GM20000 (cell line): Measurements from ENCODE around the gene DCAF10.
A peak's percentile ranks its signal among the peaks of the same experiment; 100 is the strongest.

Experiments used
- DNase-seq: peaks from one replicate; pipeline ENCODE4 v3.0.0; 2012; ENCODE audit warnings: low spot score
- TF ChIP-seq, protein P1 (sequence below): IDR thresholded peaks from 2 replicates; pipeline ENCODE4 v1.5.1; 2012; ENCODE audit warnings: mild to moderate bottlenecking, control low read depth; ENCODE audit errors: extremely low read depth, missing control alignments

The DCAF10 gene

DNA sequence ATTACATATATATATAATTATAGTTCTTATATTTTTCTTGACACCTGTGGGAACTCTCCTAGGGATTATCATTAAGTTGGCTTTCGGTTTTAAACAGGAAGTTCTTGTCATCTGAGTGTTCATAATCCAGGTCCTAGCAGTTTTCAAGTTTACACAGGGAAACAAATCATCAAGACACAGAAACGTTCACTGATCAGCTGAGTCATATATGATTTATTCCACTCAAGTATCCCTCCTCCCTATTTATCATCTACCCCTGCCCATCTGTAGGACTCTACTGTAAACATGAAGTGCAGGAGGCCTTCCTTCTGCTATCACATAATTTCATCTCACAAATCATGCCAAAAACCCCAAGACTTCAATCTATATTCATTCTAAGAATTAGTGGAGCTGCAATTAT is 97.1 kb downstream of the DCAF10 start:
- TF ChIP-seq, protein P1, sequence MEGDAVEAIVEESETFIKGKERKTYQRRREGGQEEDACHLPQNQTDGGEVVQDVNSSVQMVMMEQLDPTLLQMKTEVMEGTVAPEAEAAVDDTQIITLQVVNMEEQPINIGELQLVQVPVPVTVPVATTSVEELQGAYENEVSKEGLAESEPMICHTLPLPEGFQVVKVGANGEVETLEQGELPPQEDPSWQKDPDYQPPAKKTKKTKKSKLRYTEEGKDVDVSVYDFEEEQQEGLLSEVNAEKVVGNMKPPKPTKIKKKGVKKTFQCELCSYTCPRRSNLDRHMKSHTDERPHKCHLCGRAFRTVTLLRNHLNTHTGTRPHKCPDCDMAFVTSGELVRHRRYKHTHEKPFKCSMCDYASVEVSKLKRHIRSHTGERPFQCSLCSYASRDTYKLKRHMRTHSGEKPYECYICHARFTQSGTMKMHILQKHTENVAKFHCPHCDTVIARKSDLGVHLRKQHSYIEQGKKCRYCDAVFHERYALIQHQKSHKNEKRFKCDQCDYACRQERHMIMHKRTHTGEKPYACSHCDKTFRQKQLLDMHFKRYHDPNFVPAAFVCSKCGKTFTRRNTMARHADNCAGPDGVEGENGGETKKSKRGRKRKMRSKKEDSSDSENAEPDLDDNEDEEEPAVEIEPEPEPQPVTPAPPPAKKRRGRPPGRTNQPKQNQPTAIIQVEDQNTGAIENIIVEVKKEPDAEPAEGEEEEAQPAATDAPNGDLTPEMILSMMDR, result no peak
- no peak for DNase-seq

DNA sequence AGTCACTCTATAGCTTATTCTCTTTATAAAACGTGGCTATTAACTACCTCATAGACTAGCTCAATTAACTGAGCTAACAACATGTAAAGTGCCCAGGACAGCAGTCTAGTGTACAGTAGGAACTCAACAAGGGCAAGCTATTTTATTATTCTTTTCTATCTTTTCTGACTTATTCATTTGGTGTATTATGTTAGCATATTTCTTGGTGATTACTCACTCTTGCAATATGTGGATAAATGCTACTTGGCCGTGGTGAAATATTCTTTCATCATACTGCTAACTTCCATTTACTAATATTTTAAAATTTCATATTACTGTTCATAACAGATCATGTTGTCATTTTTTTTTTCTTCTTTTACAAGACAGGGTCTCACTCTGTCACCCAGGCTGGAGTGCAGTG is 98.4 kb downstream of the DCAF10 start:
- DNase-seq, result no peak
- TF ChIP-seq, protein P1, result no peak

DNA sequence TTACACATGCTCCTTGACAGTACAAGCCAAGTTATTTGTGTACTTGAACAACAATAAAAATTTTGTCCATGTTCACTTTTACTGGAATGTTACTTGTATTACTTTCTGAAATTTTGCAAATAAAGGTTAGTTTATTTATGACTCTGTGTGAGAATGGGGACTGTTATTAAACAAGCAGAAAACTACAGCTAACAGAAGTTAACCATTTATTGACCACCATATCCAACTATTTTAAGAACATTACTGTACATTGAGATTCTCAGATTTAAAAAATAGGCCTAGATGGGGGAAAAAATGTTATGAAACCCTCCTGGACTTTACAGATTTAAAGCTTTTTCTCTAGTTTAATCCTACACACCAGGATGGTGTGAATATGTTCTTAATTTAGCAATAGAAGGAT is 101.5 kb downstream of the DCAF10 start:
- no peak for DNase-seq
- TF ChIP-seq, protein P1, result no peak

DNA sequence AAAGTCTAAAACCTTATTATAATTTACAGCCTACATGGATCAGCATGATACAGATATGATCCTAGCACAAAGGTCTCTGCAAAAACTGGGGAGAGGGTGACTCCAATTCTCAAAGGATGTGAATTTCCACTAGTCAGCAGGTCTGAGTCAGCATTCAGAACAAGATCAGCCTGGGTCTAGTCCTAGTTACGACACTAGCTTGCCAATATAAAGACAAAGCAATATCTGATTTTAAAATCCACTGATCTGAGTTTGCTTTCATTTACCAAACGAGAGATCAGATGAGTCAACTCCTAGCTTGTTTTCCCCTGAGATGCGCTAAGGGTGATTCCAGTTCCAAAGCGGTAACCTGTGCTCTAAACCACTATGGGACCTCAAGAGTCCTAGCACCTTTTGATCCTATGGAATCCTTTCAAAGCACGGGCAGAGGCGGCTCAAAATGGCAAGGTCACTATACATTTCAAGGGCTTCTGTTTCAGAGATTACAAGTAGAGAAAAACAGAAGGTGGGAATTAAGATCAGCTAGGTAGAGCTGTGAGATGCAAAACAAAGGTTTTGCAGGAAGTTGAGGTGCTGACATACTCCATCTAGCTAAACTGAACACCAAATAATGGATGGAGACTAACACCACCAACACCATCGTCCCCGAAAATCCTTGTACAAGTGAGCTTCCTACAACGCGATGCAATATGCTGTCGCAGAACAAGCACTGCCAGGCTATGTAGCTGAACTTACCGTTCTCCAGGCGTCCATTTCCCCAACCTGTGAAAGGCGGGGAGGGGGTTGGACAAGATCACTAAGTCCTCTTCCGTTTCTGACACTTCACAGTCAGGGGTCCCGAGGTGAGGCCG is 102.4 kb downstream of the DCAF10 start:
- peak; percentile 26 for DNase-seq

DNA sequence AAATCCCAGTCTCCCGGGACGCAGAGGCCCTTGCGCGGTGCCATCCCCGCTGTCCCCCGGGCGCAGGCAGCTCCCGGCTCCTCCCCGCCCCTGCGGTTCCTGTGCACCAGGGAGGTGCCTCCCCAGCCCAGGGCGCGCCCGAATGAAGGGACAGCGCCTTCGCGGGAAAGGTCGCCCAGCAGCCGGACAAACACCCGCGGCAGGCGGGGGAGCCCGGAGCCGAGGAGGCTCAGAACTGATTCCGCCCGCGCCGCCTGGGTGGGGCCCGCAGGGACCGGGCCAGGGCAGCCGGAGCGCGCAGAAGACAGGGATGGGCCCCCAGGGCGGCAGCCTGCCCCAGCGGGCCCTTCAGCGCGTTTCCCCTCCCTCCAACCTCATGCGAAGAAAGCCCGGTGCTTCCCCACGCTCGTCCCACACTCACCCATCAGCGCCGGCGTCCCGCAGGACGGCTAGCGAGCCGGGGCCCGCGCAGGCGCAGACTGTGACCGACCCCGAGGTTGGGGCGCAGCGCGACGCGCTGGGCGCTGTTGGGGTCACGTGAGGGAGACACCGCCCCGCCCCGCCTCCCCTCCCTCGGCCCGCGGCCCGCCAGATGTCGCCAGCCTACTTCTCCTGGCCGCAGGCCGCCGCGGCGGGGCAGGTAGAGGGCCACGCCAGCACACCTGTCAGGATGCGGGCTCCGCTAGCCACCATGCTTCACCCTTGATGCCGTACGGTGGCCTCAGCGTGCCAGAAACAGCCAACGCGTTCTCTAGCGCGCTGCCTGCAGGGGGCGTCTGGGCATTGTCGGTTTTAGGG is 103.2 kb downstream of the DCAF10 start, which contains the start of gene SLC25A51:
TSS of gene SLC25A51 (minus strand) at position 481 of the 798 bp plus-strand sequence. CDS start 15,577 bp downstream, outside the sequence.
- TF ChIP-seq, protein P1, result peak; percentile 97
- peak; percentile 99 for DNase-seq

More for the DNA sequence above, 102.4 kb downstream of the DCAF10 start:
- TF ChIP-seq, protein P1, result no peak

DNA sequence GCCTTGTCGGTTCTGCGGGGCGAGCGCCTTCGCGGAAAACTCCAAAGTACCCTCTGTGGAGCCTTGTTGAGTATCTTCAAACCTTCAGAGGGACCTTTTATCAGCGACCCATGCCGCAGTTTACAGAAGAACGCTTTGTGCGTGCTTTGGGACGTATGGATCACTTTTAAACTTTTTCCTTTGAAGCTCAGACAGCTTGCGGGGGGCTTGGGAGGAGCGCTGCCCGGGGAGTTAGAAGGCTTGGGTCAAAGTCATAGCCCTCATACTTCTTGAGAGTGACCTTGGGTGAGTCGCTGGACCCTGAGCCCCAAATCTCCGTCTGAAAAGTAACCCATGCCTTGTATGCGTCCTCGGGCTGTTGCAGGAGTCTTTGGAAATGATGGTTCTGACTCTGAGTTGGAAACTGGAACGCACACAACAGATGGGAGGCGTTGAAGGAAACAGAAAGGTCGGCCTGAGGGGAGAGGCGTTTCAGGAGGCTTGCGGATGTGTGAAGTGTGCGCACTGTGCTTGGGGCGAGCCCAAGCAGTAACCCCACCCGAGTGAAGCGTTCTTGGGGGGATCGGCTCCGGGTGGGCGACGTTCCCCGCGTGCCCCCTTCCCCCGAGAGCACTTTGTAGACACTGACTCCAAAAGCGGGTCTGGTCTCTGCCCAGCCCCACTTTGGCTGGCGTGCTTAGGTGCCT is 104.0 kb downstream of the DCAF10 start:
- TF ChIP-seq, protein P1, result no peak
- peak; percentile 25 for DNase-seq
